HFFc6 (cell line): ENCODE results near the gene MDN1. TPM values are rescaled to one million over a fixed set of nuclear protein-coding genes. Genes with fewer than 3 reads are reported as not detected.
A peak's percentile ranks its signal among the peaks of the same experiment; 100 is the strongest.

Experiments used
- DNase-seq: peaks from one replicate; pipeline ENCODE4 v3.0.0-alpha.2; 2018
- H3K27ac Mint-ChIP-seq: 2 replicates; pipeline ENCODE4 v1.8.0; 2020; ENCODE audit warnings: mild to moderate bottlenecking, mixed read lengths
- H3K27me3 Mint-ChIP-seq: 2 replicates; pipeline ENCODE4 v1.8.0; 2021; ENCODE audit warnings: mild to moderate bottlenecking, moderate library complexity, mixed read lengths; ENCODE audit not compliant: insufficient read depth
- H3K36me3 Mint-ChIP-seq: 2 replicates; pipeline ENCODE4 v1.8.0; 2021; ENCODE audit warnings: low read depth, mixed read lengths
- H3K4me1 Mint-ChIP-seq: 2 replicates; pipeline ENCODE4 v1.8.0; 2020; ENCODE audit warnings: low read depth, mixed read lengths
- H3K4me3 Mint-ChIP-seq: 2 replicates; pipeline ENCODE4 v1.8.0; 2020; ENCODE audit warnings: mild to moderate bottlenecking, moderate library complexity, mixed read lengths
- H3K9me3 Mint-ChIP-seq: 2 replicates; pipeline ENCODE4 v1.8.0; 2020; ENCODE audit warnings: mild to moderate bottlenecking, mixed read lengths
- CTCF ChIP-seq: fragments of 200-600 bp; sonication (generic); IDR thresholded peaks from 2 replicates; pipeline ENCODE4 v1.5.0; 2021; ENCODE audit warnings: antibody characterized with exemption, mild to moderate bottlenecking
- total RNA-seq, 6 experiments: library from RNA; stranded (reverse); fragmentation: NEBNext Ultra II Directional; extraction: Animal tissue kit (Norgen Biotek cat#: 25700); gene quantifications; 2 replicates in 1 of 6; 3 replicates in 5 of 6; pipeline ENCODE4 v1.2.3, GENCODE V29; 2021

The MDN1 gene
- total RNA-seq, 6 experiments from 2014 or later, result 17.4 to 25.4 (median 18.4) TPM

- Mint-ChIP-seq H3K4me3 (no peak overlapping the region), H3K36me3 (no peaks in the 10 kb centered on the region)
Observed at GRCh38 chr6:89597988-89598387, 221.6 kb downstream of the MDN1 start.

GRCh38 chr6:89597372-89597771 is 222.2 kb downstream of the MDN1 start:
- no peak overlapping the region for H3K4me3 Mint-ChIP-seq
- no peaks in the 10 kb centered on the region for H3K4me1 Mint-ChIP-seq
- TF ChIP-seq CTCF, result no peak
- H3K27ac Mint-ChIP-seq, result no peak overlapping the region
- no peaks in the 10 kb centered on the region for H3K9me3 Mint-ChIP-seq
- H3K36me3 Mint-ChIP-seq, result no peaks in the 10 kb centered on the region
- peaks cover 5% of the 10 kb centered on the region for H3K27me3 Mint-ChIP-seq
- DNase-seq, result no peak

More at GRCh38 chr6:89597988-89598387, 221.6 kb downstream of the MDN1 start:
- no peak overlapping the region for H3K27ac Mint-ChIP-seq
- H3K9me3 Mint-ChIP-seq, result no peaks in the 10 kb centered on the region
- peaks cover 5% of the 10 kb centered on the region for H3K27me3 Mint-ChIP-seq
- no peaks in the 10 kb centered on the region for H3K4me1 Mint-ChIP-seq
- DNase-seq, result peak; percentile 1
- TF ChIP-seq CTCF, result peak; percentile 23

GRCh38 chr6:89596484-89596883 is 223.1 kb downstream of the MDN1 start:
- Mint-ChIP-seq H3K27me3 (peaks cover 5% of the 10 kb centered on the region), H3K36me3 (no peaks in the 10 kb centered on the region)

DNA sequence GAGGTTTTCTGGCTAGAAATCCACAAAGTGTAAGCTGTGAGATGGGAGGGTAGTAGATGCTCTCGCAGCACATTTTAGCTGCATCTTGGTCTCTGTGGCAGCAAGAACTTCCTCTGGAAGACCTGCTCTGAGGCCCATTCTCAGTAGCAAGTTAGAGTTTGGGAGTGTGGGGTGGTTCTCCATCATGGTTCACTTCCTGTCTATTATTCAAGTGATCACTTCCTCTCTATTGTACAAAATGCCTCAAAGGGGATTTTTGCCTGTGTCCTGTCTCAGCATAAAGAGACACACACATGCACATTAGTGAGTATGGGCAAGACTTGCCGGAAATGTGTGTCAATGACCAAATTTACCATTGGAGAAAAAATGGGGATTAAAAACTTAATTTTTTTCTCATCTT is 223.5 kb downstream of the MDN1 start:
- no peak for TF ChIP-seq CTCF

More at GRCh38 chr6:89596484-89596883, 223.1 kb downstream of the MDN1 start:
- Mint-ChIP-seq H3K4me3 (no peak overlapping the region), H3K9me3 (no peaks in the 10 kb centered on the region), H3K27ac (no peak overlapping the region), H3K4me1 (no peaks in the 10 kb centered on the region)
- no peak for TF ChIP-seq CTCF
- no peak for DNase-seq

More for the DNA sequence above, 223.5 kb downstream of the MDN1 start:
- H3K4me1 Mint-ChIP-seq, result no peaks in the 10 kb centered on the region
- H3K9me3 Mint-ChIP-seq, result no peaks in the 10 kb centered on the region
- no peak overlapping the region for H3K27ac Mint-ChIP-seq
- peaks cover 6% of the 10 kb centered on the region for H3K27me3 Mint-ChIP-seq
- H3K36me3 Mint-ChIP-seq, result no peaks in the 10 kb centered on the region
- no peak for DNase-seq
- no peak overlapping the region for H3K4me3 Mint-ChIP-seq

Other genes starting within 250 kb of the MDN1 start
- 10 to 100 TPM; 39.9 to 48.4 (median 44.9) TPM for gene LYRM2, start 181.0 kb downstream of the MDN1 start, total RNA-seq
- gene CASP8AP2, start 10.1 kb upstream of the MDN1 start, total RNA-seq, result 10 to 100 TPM in 5 of 6 experiments, 1 to 10 TPM in 1; 8.8 to 11.5 (median 10.8) TPM
- not detected for gene GJA10, start 74.7 kb upstream of the MDN1 start, total RNA-seq